HepG2 (cell line): ENCODE data around the gene CREBZF. TPM values are rescaled to one million over a fixed set of nuclear protein-coding genes. Genes with fewer than 3 reads are reported as not detected.
A peak's percentile ranks its signal among the peaks of the same experiment; 100 is the strongest.

Experiments used
- ARNT ChIP-seq: fragments of 450-650 bp; IDR thresholded peaks from 2 replicates; pipeline ENCODE4 v1.6.1; 2017
- DR1 ChIP-seq: sonication (generic); formaldehyde crosslinking; IDR thresholded peaks from 2 replicates; pipeline ENCODE4 v1.8.0; 2021; ENCODE audit warnings: mild to moderate bottlenecking, missing genetic modification reagents, inconsistent platforms
- PHB2 ChIP-seq: fragments of 450-650 bp; IDR thresholded peaks from 2 replicates; pipeline ENCODE4 v1.6.1; 2018; ENCODE audit not compliant: partially characterized antibody
- SCMH1 ChIP-seq: sonication (generic); formaldehyde crosslinking; IDR thresholded peaks from 2 replicates; pipeline ENCODE4 v1.9.0; 2021; ENCODE audit warnings: missing genetic modification reagents, mild to moderate bottlenecking, borderline replicate concordance
- SRSF1 ChIP-seq: fragments of 200-400 bp; formaldehyde crosslinking; optimal IDR thresholded peaks from 2 replicates; pipeline ENCODE3; 2017; ENCODE audit warnings: mild to moderate bottlenecking, low read depth, low read length, moderate library complexity
- ZNF317 ChIP-seq: sonication (generic); formaldehyde crosslinking; IDR thresholded peaks from 2 replicates; pipeline ENCODE4 v1.5.0; 2020; ENCODE audit warnings: mild to moderate bottlenecking, missing genetic modification reagents
- ZNF816 ChIP-seq: sonication (generic); formaldehyde crosslinking; IDR thresholded peaks from 2 replicates; pipeline ENCODE4 v1.8.0; 2022; ENCODE audit warnings: missing genetic modification reagents, mild to moderate bottlenecking, borderline replicate concordance
- ZZZ3 ChIP-seq: sonication (generic); formaldehyde crosslinking; IDR thresholded peaks from 2 replicates; pipeline ENCODE4 v1.4.0; 2020; ENCODE audit warnings: missing genetic modification reagents, mild to moderate bottlenecking, borderline replicate concordance
- polyA plus RNA-seq, 8 experiments: library from polyadenylated mRNA; depleted of rRNA in 3 of 8; stranded (reverse) in 7 of 8; unstranded in 1 of 8; fragments of >200 nt; fragmentation: Illumina TruSeq in 4 of 8; extraction: Trizol in 4 of 8; gene quantifications; 2 replicates each; pipeline versions ENCODE4 v1.2.1 to v1.2.3, GENCODE V29; 2011 to 2016; ENCODE audit warnings: low read depth in 4 of 8, missing spikeins in 1 of 8, mixed read lengths in 1 of 8; ENCODE audit not compliant: insufficient read depth in 1 of 8
- total RNA-seq, 5 experiments: library from RNA; depleted of rRNA; stranded (reverse); fragments of >200 nt; fragmentation: Illumina TruSeq; extraction: Trizol; gene quantifications; 2 replicates each; pipeline ENCODE4 v1.2.3, GENCODE V29; 2016; ENCODE audit warnings: low read depth in 1 of 5
- TF ChIP-seq, protein P1 (sequence below): sonication (generic); formaldehyde crosslinking; IDR thresholded peaks from 2 replicates; pipeline ENCODE4 v1.4.0; 2020; ENCODE audit warnings: missing genetic modification reagents, borderline replicate concordance
- TF ChIP-seq, protein P2 (sequence below), 2 experiments: sonication (generic) in 1 of 2; formaldehyde crosslinking in 1 of 2; IDR thresholded peaks; 2 replicates each; pipeline versions ENCODE4 v1.4.0 to v1.6.1; 2018 to 2020; ENCODE audit warnings: missing genetic modification reagents in 2 of 2, borderline replicate concordance in 1 of 2, low read depth in 1 of 2, mild to moderate bottlenecking in 1 of 2, missing biosample characterization in 1 of 2
- TF ChIP-seq, protein P3 (sequence below), 2 experiments: IDR thresholded peaks; 2 replicates each; pipeline ENCODE4 v1.6.1; 2011 to 2012; ENCODE audit warnings: low read length in 2 of 2, borderline replicate concordance in 1 of 2, low read depth in 1 of 2, mild to moderate bottlenecking in 1 of 2, moderate library complexity in 1 of 2
- TF ChIP-seq, protein P4 (sequence below): sonication (generic); formaldehyde crosslinking; conservative IDR thresholded peaks from 2 replicates; pipeline ENCODE4 v1.8.1; 2023; ENCODE audit warnings: missing genetic modification reagents

CREBZF gene
- total and polyA plus RNA-seq, 2 of the 13 experiments (the other 11 are each of a cell fraction or from before 2014, with no cell fraction given), result 30.6 to 43.1 TPM

DNA sequence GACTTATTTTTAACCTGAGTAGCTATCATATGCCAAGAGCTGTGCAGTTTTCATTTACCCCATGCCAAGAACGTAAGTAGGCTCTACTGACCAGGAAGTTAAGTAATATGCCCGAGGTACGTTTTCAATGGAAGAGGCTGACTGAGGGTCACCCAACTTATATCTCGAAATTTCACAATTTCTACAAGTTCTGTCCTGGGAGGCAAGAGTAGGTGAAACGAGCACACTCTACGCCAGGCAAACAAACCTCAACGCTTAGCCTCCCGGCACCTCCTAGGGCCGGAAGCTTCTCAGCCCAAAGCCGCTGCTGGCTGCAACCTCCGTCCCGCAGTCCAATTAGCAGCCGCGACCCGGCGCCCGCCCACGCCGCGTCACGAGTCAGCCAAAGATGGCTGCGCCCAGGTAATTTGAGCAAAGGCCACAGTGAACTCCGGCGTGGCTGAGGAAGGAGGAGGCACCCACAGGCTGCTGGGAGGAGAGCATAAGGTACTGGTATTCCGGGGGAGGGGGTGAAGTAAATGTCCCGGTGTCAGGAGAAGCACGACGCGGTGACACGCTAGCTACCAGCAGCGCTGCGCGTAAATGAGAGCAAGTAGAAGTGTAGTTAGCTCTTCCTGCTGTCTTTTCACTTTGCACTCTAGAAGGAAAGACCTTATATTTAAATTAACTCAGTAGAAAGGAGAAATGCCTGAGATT is 17.2 kb downstream of the CREBZF start, which contains the start of gene TMEM126A (continued):
- TF ChIP-seq SCMH1 (no peak), PHB2 (no peak), SRSF1 (no peak), ZNF816 (peak; percentile 48; the same call in 1 of the 2 replicates), ARNT (no peak), DR1 (CRISPR knock-in tag) (peak; percentile 35; the same call in 1 of the 2 replicates), ZNF317 (CRISPR knock-in tag) (no peak), ZZZ3 (CRISPR knock-in tag) (no peak; the same call in 1 of the 2 replicates)
- TF ChIP-seq, protein P1, sequence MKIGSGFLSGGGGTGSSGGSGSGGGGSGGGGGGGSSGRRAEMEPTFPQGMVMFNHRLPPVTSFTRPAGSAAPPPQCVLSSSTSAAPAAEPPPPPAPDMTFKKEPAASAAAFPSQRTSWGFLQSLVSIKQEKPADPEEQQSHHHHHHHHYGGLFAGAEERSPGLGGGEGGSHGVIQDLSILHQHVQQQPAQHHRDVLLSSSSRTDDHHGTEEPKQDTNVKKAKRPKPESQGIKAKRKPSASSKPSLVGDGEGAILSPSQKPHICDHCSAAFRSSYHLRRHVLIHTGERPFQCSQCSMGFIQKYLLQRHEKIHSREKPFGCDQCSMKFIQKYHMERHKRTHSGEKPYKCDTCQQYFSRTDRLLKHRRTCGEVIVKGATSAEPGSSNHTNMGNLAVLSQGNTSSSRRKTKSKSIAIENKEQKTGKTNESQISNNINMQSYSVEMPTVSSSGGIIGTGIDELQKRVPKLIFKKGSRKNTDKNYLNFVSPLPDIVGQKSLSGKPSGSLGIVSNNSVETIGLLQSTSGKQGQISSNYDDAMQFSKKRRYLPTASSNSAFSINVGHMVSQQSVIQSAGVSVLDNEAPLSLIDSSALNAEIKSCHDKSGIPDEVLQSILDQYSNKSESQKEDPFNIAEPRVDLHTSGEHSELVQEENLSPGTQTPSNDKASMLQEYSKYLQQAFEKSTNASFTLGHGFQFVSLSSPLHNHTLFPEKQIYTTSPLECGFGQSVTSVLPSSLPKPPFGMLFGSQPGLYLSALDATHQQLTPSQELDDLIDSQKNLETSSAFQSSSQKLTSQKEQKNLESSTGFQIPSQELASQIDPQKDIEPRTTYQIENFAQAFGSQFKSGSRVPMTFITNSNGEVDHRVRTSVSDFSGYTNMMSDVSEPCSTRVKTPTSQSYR (CRISPR knock-in tag), result no peak
- TF ChIP-seq, protein P2, sequence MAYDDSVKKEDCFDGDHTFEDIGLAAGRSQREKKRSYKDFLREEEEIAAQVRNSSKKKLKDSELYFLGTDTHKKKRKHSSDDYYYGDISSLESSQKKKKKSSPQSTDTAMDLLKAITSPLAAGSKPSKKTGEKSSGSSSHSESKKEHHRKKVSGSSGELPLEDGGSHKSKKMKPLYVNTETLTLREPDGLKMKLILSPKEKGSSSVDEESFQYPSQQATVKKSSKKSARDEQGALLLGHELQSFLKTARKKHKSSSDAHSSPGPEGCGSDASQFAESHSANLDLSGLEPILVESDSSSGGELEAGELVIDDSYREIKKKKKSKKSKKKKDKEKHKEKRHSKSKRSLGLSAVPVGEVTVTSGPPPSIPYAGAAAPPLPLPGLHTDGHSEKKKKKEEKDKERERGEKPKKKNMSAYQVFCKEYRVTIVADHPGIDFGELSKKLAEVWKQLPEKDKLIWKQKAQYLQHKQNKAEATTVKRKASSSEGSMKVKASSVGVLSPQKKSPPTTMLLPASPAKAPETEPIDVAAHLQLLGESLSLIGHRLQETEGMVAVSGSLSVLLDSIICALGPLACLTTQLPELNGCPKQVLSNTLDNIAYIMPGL (CRISPR knock-in tag; IDR thresholded peaks at IDR 0.05; ENCODE audit: borderline replicate concordance in 1 of 2, low read depth in 1 of 2), result peak; percentile 61 to 87; a peak in 3 of 4 replicates
- TF ChIP-seq, protein P3, sequence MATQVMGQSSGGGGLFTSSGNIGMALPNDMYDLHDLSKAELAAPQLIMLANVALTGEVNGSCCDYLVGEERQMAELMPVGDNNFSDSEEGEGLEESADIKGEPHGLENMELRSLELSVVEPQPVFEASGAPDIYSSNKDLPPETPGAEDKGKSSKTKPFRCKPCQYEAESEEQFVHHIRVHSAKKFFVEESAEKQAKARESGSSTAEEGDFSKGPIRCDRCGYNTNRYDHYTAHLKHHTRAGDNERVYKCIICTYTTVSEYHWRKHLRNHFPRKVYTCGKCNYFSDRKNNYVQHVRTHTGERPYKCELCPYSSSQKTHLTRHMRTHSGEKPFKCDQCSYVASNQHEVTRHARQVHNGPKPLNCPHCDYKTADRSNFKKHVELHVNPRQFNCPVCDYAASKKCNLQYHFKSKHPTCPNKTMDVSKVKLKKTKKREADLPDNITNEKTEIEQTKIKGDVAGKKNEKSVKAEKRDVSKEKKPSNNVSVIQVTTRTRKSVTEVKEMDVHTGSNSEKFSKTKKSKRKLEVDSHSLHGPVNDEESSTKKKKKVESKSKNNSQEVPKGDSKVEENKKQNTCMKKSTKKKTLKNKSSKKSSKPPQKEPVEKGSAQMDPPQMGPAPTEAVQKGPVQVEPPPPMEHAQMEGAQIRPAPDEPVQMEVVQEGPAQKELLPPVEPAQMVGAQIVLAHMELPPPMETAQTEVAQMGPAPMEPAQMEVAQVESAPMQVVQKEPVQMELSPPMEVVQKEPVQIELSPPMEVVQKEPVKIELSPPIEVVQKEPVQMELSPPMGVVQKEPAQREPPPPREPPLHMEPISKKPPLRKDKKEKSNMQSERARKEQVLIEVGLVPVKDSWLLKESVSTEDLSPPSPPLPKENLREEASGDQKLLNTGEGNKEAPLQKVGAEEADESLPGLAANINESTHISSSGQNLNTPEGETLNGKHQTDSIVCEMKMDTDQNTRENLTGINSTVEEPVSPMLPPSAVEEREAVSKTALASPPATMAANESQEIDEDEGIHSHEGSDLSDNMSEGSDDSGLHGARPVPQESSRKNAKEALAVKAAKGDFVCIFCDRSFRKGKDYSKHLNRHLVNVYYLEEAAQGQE (IDR thresholded peaks at IDR 0.05; ENCODE audit: borderline replicate concordance in 1 of 2, low read depth in 1 of 2, low read length in 2 of 2), result no peak; a peak in 1 of 4 replicates
- TF ChIP-seq, protein P4, sequence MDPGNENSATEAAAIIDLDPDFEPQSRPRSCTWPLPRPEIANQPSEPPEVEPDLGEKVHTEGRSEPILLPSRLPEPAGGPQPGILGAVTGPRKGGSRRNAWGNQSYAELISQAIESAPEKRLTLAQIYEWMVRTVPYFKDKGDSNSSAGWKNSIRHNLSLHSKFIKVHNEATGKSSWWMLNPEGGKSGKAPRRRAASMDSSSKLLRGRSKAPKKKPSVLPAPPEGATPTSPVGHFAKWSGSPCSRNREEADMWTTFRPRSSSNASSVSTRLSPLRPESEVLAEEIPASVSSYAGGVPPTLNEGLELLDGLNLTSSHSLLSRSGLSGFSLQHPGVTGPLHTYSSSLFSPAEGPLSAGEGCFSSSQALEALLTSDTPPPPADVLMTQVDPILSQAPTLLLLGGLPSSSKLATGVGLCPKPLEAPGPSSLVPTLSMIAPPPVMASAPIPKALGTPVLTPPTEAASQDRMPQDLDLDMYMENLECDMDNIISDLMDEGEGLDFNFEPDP, result no peak
